Caco-2 (cell line): ENCODE results near the gene ITPR3. TPM values are rescaled to one million over a fixed set of nuclear protein-coding genes. Genes with fewer than 3 reads are reported as not detected.

ENCODE experiments used
- BruUV-seq: library from RNA; stranded (reverse); fragments of 400-500 nt; replicated peaks from 2 replicates; lab custom pipeline; 2021; lab: Mats Ljungman, UMichigan
- CTCF ChIA-PET: fragments of 300-600 bp; sonication (Branson Sonifier 250); formaldehyde crosslinking; loops from one replicate; lab custom pipeline; 2022; ENCODE audit warnings: antibody characterized with exemption; lab: Charles Lee
- POLR2A ChIA-PET: fragments of 300-600 bp; sonication (Branson Sonifier 250); formaldehyde crosslinking; loops from one replicate; lab custom pipeline; 2022; ENCODE audit warnings: antibody characterized with exemption; lab: Charles Lee
- DNase-seq, 2 experiments: peaks; one replicate each; pipeline versions ENCODE4 v3.0.0 to v3.0.0-alpha.2; 2020 to 2022
- H3K27me3 ChIP-seq: replicated peaks from 2 replicates; pipeline ENCODE4 v1.6.0; 2011; ENCODE audit warnings: low read length; ENCODE audit not compliant: control insufficient read depth, insufficient read depth
- H3K36me3 ChIP-seq: 2 replicates; pipeline ENCODE4 v1.5.1; 2011; ENCODE audit warnings: low read length; ENCODE audit not compliant: control insufficient read depth, insufficient read depth
- H3K4me1 ChIP-seq: fragments of 250-450 bp; sonication (Bioruptor Pico); 2 replicates; pipeline ENCODE4 v1.5.1; 2020; ENCODE audit warnings: mild to moderate bottlenecking
- H3K4me3 ChIP-seq: 2 replicates; pipeline ENCODE4 v1.5.1; 2011; ENCODE audit warnings: low read depth, mild to moderate bottlenecking, control low read depth, low read length
- H3K9me3 ChIP-seq: fragments of 250-450 bp; sonication (Bioruptor Pico); 2 replicates; pipeline ENCODE4 v1.5.1; 2020; ENCODE audit warnings: mild to moderate bottlenecking, moderate library complexity
- H3K27ac Mint-ChIP-seq: one replicate; pipeline ENCODE4 v1.8.0; 2022; ENCODE audit warnings: mixed read lengths; ENCODE audit not compliant: unreplicated experiment
- H3K27me3 Mint-ChIP-seq: one replicate; pipeline ENCODE4 v1.8.0; 2022; ENCODE audit warnings: mixed read lengths; ENCODE audit not compliant: insufficient read depth, unreplicated experiment
- H3K36me3 Mint-ChIP-seq: one replicate; pipeline ENCODE4 v1.8.0; 2022; ENCODE audit warnings: mild to moderate bottlenecking, mixed read lengths; ENCODE audit not compliant: insufficient read depth, unreplicated experiment
- H3K4me1 Mint-ChIP-seq: one replicate; pipeline ENCODE4 v1.8.0; 2022; ENCODE audit warnings: low read depth, mixed read lengths; ENCODE audit not compliant: unreplicated experiment
- H3K4me3 Mint-ChIP-seq: one replicate; pipeline ENCODE4 v1.8.0; 2022; ENCODE audit warnings: mild to moderate bottlenecking, moderate library complexity, mixed read lengths; ENCODE audit not compliant: unreplicated experiment
- H3K9me3 Mint-ChIP-seq: one replicate; pipeline ENCODE4 v1.8.0; 2022; ENCODE audit warnings: mixed read lengths; ENCODE audit not compliant: unreplicated experiment
- CTCF ChIP-seq, 2 experiments: fragments of 200-600 bp in 1 of 2; IDR thresholded peaks; 1 replicate in 1 of 2; 2 replicates in 1 of 2; pipeline versions ENCODE4 v1.5.1 to v1.8.0; 2011 to 2022; ENCODE audit warnings: antibody characterized with exemption in 1 of 2, control low read depth in 1 of 2, inconsistent platforms in 1 of 2, low read depth in 1 of 2, low read length in 1 of 2, mild to moderate bottlenecking in 1 of 2, moderate library complexity in 1 of 2; ENCODE audit not compliant: insufficient read depth in 1 of 2, severe bottlenecking in 1 of 2, unreplicated experiment in 1 of 2
- intact Hi-C: fragments of 100-400 bp; cut with micrococcal nuclease; formaldehyde crosslinking; loops from one replicate; pipeline ENCODE4 v1.10.0; 2022; ENCODE audit not compliant: unreplicated experiment
- total RNA-seq: library from RNA; stranded (reverse); gene quantifications from 2 replicates; pipeline ENCODE4 v1.2.3, GENCODE V29; 2022

Gene ITPR3
- total RNA-seq, 1 experiment from 2014 or later: 42.1 TPM

GRCh38 chr6:33642897-33643296 lies 21.8 kb downstream of the ITPR3 start:
- no peaks in the 10 kb centered on the region for H3K9me3 ChIP-seq
- ChIA-PET CTCF (interaction anchor here (0.6 kb wide), 1 partner anchor 153 kb away, joined by 3 read pairs; no protein-coding TSS in a partner anchor), POLR2A (no interaction called here)
- no peak for TF ChIP-seq CTCF (IDR thresholded peaks at IDR 0.05; ENCODE audit: insufficient read depth in 1 of 2, low read depth in 1 of 2, low read length in 1 of 2, severe bottlenecking in 1 of 2, unreplicated experiment in 1 of 2)
- Mint-ChIP-seq H3K4me3 (no peak overlapping the region), H3K27me3 (no peaks in the 10 kb centered on the region), H3K36me3 (peaks cover 13% of the 10 kb centered on the region), H3K27ac (no peak overlapping the region), H3K9me3 (no peaks in the 10 kb centered on the region), H3K4me1 (peaks cover 9% of the 10 kb centered on the region)
- peaks cover 2% of the 10 kb centered on the region for H3K36me3 ChIP-seq
- intact Hi-C loops: no loop called here
- H3K27me3 ChIP-seq: no peaks in the 10 kb centered on the region
- DNase-seq: no peak
- H3K4me1 ChIP-seq: peaks cover 12% of the 10 kb centered on the region
- BruUV-seq: no TSS peak
- H3K4me3 ChIP-seq: no peak overlapping the region

DNA sequence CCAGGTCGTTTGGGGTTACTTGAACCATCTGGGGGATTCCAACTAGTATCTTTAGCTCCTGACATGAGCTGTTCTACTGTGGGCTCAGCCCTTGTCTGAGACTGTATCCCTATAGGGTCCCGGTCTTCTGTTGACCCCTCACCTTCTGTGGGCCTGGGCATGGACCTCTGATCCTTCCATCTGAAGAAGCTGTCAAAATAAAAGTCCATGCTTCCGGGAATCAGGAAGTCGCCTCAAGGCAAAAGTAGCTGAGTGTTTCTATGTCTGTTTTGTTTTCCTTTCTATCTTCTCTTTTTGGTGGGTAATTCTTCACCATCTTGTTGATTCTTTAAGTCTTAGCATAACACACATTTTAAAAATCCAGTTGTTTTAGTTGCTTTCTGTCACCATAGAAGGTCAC lies 30.3 kb downstream of the ITPR3 start:
- no peaks in the 10 kb centered on the region for H3K9me3 Mint-ChIP-seq
- TF ChIP-seq CTCF (IDR thresholded peaks at IDR 0.05; ENCODE audit: insufficient read depth in 1 of 2, low read depth in 1 of 2, low read length in 1 of 2, severe bottlenecking in 1 of 2, unreplicated experiment in 1 of 2): no peak
- BruUV-seq: no TSS peak
- CTCF ChIA-PET: interaction anchor here (1.3 kb wide), 1 partner anchor 60 kb away, joined by 3 read pairs; the partner anchor contains the start of gene UQCC2
- Histone ChIP-seq H3K4me3 (no peak overlapping the region), H3K27me3 (no peaks in the 10 kb centered on the region), H3K9me3 (no peaks in the 10 kb centered on the region), H3K4me1 (no peaks in the 10 kb centered on the region), H3K36me3 (peaks cover 5% of the 10 kb centered on the region)
- intact Hi-C loops: no loop called here
- no peak overlapping the region for H3K4me3 Mint-ChIP-seq
- POLR2A ChIA-PET: interaction anchor here (0.5 kb wide), 1 partner anchor 119 kb away, joined by 3 read pairs; no protein-coding TSS in a partner anchor
- no peak overlapping the region for H3K27ac Mint-ChIP-seq
- peaks cover 37% of the 10 kb centered on the region for H3K36me3 Mint-ChIP-seq
- no peak for DNase-seq
- no peaks in the 10 kb centered on the region for H3K4me1 Mint-ChIP-seq
- H3K27me3 Mint-ChIP-seq: no peaks in the 10 kb centered on the region

- peaks cover 37% of the 10 kb centered on the region for H3K36me3 Mint-ChIP-seq
- H3K9me3 Mint-ChIP-seq: no peaks in the 10 kb centered on the region
- H3K27me3 Mint-ChIP-seq: no peaks in the 10 kb centered on the region
- no peaks in the 10 kb centered on the region for H3K9me3 ChIP-seq
- H3K27ac Mint-ChIP-seq: no peak overlapping the region
- peaks cover 5% of the 10 kb centered on the region for H3K36me3 ChIP-seq
- no peaks in the 10 kb centered on the region for H3K4me1 Mint-ChIP-seq
- ChIA-PET CTCF (interaction anchor here (0.6 to 1.3 kb wide), 2 partner anchors 17 to 59 kb away, joined by 3 read pairs; partner anchors contain the start of gene UQCC2), POLR2A (no interaction called here)
- intact Hi-C loops: no loop called here
- no peak for TF ChIP-seq CTCF (IDR thresholded peaks at IDR 0.05; ENCODE audit: insufficient read depth in 1 of 2, low read depth in 1 of 2, low read length in 1 of 2, severe bottlenecking in 1 of 2, unreplicated experiment in 1 of 2)
- no peaks in the 10 kb centered on the region for H3K27me3 ChIP-seq
- BruUV-seq: no TSS peak
- no peak overlapping the region for H3K4me3 ChIP-seq
- no peak overlapping the region for H3K4me3 Mint-ChIP-seq
- H3K4me1 ChIP-seq: no peaks in the 10 kb centered on the region
- DNase-seq: no peak
Measured at GRCh38 chr6:33652002-33652401, 30.9 kb downstream of the ITPR3 start.
